Gastrocnemius medialis (tissue), 4 donors: ENCODE measurements around the gene HAUS2. TPM values are rescaled to one million over a fixed set of nuclear protein-coding genes. Genes with fewer than 3 reads are reported as not detected.

Experiments used
- ATAC-seq, 2 donors: fragments of 150-250 bp; one replicate each; pipeline ENCODE4 v1.9.1; 2016
- DNase-seq, 2 donors: peaks; one replicate each; pipeline ENCODE4 v3.0.0-alpha.2; 2019
- H3K27ac ChIP-seq, 4 donors: fragments of 200-600 bp; sonication (generic); 1 replicate in 1 of 4; 2 replicates in 3 of 4; pipeline ENCODE4 v1.5.1; 2016 to 2018; ENCODE audit warnings: mild to moderate bottlenecking in 2 of 4, moderate library complexity in 1 of 4
- H3K27me3 ChIP-seq, 3 donors: fragments of 200-600 bp; sonication (generic) in 2 of 3; 1 replicate in 1 of 3; 2 replicates in 2 of 3; pipeline versions ENCODE4 v1.5.1 to v1.6.0; 2016 to 2019; ENCODE audit warnings: mild to moderate bottlenecking in 1 of 3, moderate library complexity in 1 of 3
- H3K36me3 ChIP-seq, 2 donors: fragments of 200-600 bp; sonication (generic) in 1 of 2; one replicate each; pipeline ENCODE4 v1.5.1; 2017 to 2018
- H3K4me1 ChIP-seq, 2 donors: fragments of 200-600 bp; sonication (generic) in 1 of 2; one replicate each; pipeline ENCODE4 v1.5.1; 2016 to 2017; ENCODE audit warnings: mild to moderate bottlenecking in 2 of 2
- H3K4me3 ChIP-seq, 4 donors: fragments of 200-600 bp; sonication (generic) in 3 of 4; 1 replicate in 1 of 4; 2 replicates in 3 of 4; pipeline ENCODE4 v1.5.1; 2016 to 2019; ENCODE audit warnings: mild to moderate bottlenecking in 2 of 4
- H3K9me3 ChIP-seq, 3 donors: fragments of 200-600 bp; sonication (generic) in 2 of 3; 1 replicate in 1 of 3; 2 replicates in 2 of 3; pipeline ENCODE4 v1.5.1; 2016 to 2019
- POLR2A ChIP-seq, 2 donors: fragments of 450-650 bp; IDR thresholded peaks; one replicate each; pipeline ENCODE4 v1.6.1; 2017; ENCODE audit warnings: antibody characterized with exemption in 2 of 2, mild to moderate bottlenecking in 2 of 2, moderate library complexity in 2 of 2
- in situ Hi-C, 4 donors: fragments of 200-750 bp; cut with MboI; loops; one replicate each; pipeline versions ENCODE4 v1.15.0 to v1.8.0; 2017; ENCODE audit warnings: low sequenced_read_pairs in 4 of 4
- intact Hi-C: fragments of 100-400 bp; cut with DNase I; formaldehyde crosslinking; loops from one replicate; pipeline ENCODE4 v1.15.1; 2023; ENCODE audit warnings: low total_unique reads
- total RNA-seq, 4 donors: library from RNA; depleted of rRNA; stranded (reverse); fragments of >200 nt; gene quantifications; one replicate each; pipeline versions ENCODE4 v1.1.0 to v1.2.3, GENCODE V29; 2016
- TF ChIP-seq, protein P1 (sequence below), 5 experiments: fragments of 450-650 bp in 3 of 5; fragments of 200-600 bp in 2 of 5; sonication (generic) in 2 of 5; IDR thresholded peaks in 4 of 5; conservative IDR thresholded peaks in 1 of 5; 1 replicate in 4 of 5; 2 replicates in 1 of 5; pipeline ENCODE4 v1.5.1; 2016 to 2019; ENCODE audit warnings: antibody characterized with exemption in 5 of 5, mild to moderate bottlenecking in 3 of 5, moderate library complexity in 3 of 5

The HAUS2 gene
- total RNA-seq, 4 donors from 2014 or later = 24.7 to 31.9 (median 27.8) TPM

DNA sequence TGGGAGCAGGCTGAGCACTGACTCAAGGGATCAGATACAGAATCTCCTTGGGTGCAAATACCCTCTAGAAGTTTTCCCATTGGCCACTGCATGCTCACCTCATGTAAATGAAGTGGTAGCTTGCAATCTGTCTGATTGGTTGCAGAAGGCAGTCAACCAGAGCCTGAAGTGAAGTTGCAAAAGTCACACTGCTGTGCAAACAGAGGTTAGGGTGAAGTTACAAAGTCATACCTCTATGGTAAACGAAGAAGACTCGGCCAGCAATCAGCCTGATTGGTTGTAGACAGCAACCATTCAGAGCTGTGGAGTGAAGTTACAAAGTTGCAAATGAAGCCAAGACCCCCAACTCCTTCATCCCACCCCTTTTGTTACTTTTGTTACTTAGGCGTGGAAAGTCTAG, 53.9 kb downstream of the HAUS2 start:
- Histone ChIP-seq H3K27ac (no peak overlapping the region), H3K36me3 (no peaks in the 10 kb centered on the region), H3K4me1 (peaks cover 6 to 21% of the 10 kb centered on the region in 2 donors), H3K4me3 (no peak overlapping the region), H3K9me3 (no peaks in the 10 kb centered on the region), H3K27me3 (no peaks in the 10 kb centered on the region)
- in situ Hi-C loops = no loop called here
- TF ChIP-seq POLR2A (IDR thresholded peaks at IDR 0.05) = no peak
- TF ChIP-seq, protein P1, sequence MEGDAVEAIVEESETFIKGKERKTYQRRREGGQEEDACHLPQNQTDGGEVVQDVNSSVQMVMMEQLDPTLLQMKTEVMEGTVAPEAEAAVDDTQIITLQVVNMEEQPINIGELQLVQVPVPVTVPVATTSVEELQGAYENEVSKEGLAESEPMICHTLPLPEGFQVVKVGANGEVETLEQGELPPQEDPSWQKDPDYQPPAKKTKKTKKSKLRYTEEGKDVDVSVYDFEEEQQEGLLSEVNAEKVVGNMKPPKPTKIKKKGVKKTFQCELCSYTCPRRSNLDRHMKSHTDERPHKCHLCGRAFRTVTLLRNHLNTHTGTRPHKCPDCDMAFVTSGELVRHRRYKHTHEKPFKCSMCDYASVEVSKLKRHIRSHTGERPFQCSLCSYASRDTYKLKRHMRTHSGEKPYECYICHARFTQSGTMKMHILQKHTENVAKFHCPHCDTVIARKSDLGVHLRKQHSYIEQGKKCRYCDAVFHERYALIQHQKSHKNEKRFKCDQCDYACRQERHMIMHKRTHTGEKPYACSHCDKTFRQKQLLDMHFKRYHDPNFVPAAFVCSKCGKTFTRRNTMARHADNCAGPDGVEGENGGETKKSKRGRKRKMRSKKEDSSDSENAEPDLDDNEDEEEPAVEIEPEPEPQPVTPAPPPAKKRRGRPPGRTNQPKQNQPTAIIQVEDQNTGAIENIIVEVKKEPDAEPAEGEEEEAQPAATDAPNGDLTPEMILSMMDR (IDR thresholded peaks at IDR 0.05 in 4 of 5, conservative IDR thresholded peaks at IDR 0.05 in 1 of 5) = no peak
- no peak for ATAC-seq
- intact Hi-C loops = no loop called here
- DNase-seq = no peak

- in situ Hi-C loops (no loop called here), intact Hi-C loops (no loop called here)
- no peak for DNase-seq
- TF ChIP-seq POLR2A (IDR thresholded peaks at IDR 0.05) = no peak
- Histone ChIP-seq H3K36me3 (no peaks in the 10 kb centered on the region), H3K4me1 (peaks cover 20 to 26% of the 10 kb centered on the region in 2 donors), H3K4me3 (no peak overlapping the region), H3K9me3 (no peaks in the 10 kb centered on the region), H3K27me3 (no peaks in the 10 kb centered on the region), H3K27ac (no peak overlapping the region)
- ATAC-seq = no peak
Measured at GRCh38 chr15:42603978-42604377, 55.3 kb downstream of the HAUS2 start.

- Histone ChIP-seq H3K36me3 (no peaks in the 10 kb centered on the region), H3K27ac (peak overlapping the region; percentile 27 to 68 (median 36)), H3K27me3 (no peaks in the 10 kb centered on the region), H3K4me1 (peaks cover 21 to 26% of the 10 kb centered on the region in 2 donors), H3K9me3 (no peaks in the 10 kb centered on the region), H3K4me3 (peak overlapping the region in 2 of 4 donors; percentile 9 to 26)
- TF ChIP-seq, protein P1 (IDR thresholded peaks at IDR 0.05 in 4 of 5, conservative IDR thresholded peaks at IDR 0.05 in 1 of 5) = no peak
- TF ChIP-seq POLR2A (IDR thresholded peaks at IDR 0.05) = no peak
- in situ Hi-C loops = no loop called here
- DNase-seq (no peak), ATAC-seq (peak; percentile 41 to 60)
- intact Hi-C loops = no loop called here
Measured at GRCh38 chr15:42604894-42605744, 56.5 kb downstream of the HAUS2 start.

DNA sequence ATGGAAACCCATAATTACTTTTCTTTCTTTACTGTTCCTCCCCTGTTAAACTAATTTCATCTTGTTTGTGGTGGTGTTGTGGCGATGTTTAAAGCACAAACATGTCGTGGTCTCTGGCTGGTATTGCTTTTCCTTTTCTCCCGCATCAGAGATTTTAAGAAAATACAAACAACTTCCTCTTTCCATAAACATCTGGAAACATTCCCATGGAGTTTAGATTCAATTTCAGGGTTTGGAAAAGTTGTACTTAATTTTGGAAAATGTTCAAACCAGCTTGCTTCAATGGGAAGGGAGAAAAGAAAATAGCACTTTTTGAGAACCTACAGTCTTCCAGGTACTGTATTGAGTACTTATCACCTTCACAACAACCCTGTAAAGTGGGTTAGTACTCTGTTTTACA, 57.2 kb downstream of the HAUS2 start:
- intact Hi-C loops = no loop called here
- Histone ChIP-seq H3K27me3 (no peaks in the 10 kb centered on the region), H3K36me3 (no peaks in the 10 kb centered on the region), H3K4me3 (no peak overlapping the region), H3K27ac (peak overlapping the region; percentile 27 to 68 (median 36)), H3K4me1 (peaks cover 21 to 26% of the 10 kb centered on the region in 2 donors), H3K9me3 (no peaks in the 10 kb centered on the region)
- in situ Hi-C loops = no loop called here
- ATAC-seq (no peak), DNase-seq (no peak)
- TF ChIP-seq, protein P1 (IDR thresholded peaks at IDR 0.05 in 4 of 5, conservative IDR thresholded peaks at IDR 0.05 in 1 of 5) = no peak
- TF ChIP-seq POLR2A (IDR thresholded peaks at IDR 0.05) = no peak

- DNase-seq (no peak), ATAC-seq (peak in 1 of 2 donors; percentile 45)
- intact Hi-C loops (no loop called here), in situ Hi-C loops (no loop called here)
- Histone ChIP-seq H3K36me3 (no peaks in the 10 kb centered on the region), H3K27me3 (no peaks in the 10 kb centered on the region), H3K4me1 (peaks cover 21 to 26% of the 10 kb centered on the region in 2 donors), H3K4me3 (no peak overlapping the region), H3K27ac (peak overlapping the region in 3 of 4 donors; percentile 15 to 45 (median 45)), H3K9me3 (no peaks in the 10 kb centered on the region)
- TF ChIP-seq, protein P1 (IDR thresholded peaks at IDR 0.05 in 4 of 5, conservative IDR thresholded peaks at IDR 0.05 in 1 of 5) = no peak
- no peak for TF ChIP-seq POLR2A (IDR thresholded peaks at IDR 0.05)
Measured at GRCh38 chr15:42608110-42608531, 59.5 kb downstream of the HAUS2 start.
